ENCODE measurements around the gene THOC2. TPM values are rescaled to one million over a fixed set of nuclear protein-coding genes. Genes with fewer than 3 reads are reported as not detected.
"Not testable (repeated sequence)": the region's sequence is repeated elsewhere in the genome, so short reads cannot be mapped to it uniquely, and the experiment has no call there.

THOC2 gene
- total RNA-seq, 2 donors from 2014 or later = 25.6 to 28.6 TPM

DNA sequence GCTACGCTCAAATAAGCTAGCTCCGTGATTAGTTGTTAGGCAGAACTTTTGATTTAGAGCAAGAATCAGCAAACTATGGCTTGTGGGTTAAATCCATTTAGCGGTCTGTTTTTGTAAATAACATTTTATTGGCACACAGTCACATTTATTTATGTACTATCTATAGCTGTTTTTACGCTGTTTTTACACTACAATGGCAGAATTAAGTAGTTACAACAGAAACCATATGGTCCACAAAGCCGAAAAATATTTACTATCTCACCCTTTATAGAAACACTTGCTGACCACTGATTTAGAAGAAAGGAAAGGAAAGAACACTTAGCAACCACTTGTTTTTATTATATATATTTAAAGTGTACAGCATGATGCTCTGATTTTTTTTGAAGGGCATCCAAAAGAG, 41.1 kb downstream of the THOC2 start:
- H3K4me1 ChIP-seq = no peaks in the 10 kb centered on the region
- no peaks in the 10 kb centered on the region for H3K36me3 ChIP-seq
- no peak for DNase-seq (ENCODE audit: low spot score)
- H3K27me3 ChIP-seq = no peaks in the 10 kb centered on the region
- H3K4me3 ChIP-seq = no peak overlapping the region
- H3K9me3 ChIP-seq = no peaks in the 10 kb centered on the region
- no peak overlapping the region for H3K27ac ChIP-seq
- TF ChIP-seq, protein P1, sequence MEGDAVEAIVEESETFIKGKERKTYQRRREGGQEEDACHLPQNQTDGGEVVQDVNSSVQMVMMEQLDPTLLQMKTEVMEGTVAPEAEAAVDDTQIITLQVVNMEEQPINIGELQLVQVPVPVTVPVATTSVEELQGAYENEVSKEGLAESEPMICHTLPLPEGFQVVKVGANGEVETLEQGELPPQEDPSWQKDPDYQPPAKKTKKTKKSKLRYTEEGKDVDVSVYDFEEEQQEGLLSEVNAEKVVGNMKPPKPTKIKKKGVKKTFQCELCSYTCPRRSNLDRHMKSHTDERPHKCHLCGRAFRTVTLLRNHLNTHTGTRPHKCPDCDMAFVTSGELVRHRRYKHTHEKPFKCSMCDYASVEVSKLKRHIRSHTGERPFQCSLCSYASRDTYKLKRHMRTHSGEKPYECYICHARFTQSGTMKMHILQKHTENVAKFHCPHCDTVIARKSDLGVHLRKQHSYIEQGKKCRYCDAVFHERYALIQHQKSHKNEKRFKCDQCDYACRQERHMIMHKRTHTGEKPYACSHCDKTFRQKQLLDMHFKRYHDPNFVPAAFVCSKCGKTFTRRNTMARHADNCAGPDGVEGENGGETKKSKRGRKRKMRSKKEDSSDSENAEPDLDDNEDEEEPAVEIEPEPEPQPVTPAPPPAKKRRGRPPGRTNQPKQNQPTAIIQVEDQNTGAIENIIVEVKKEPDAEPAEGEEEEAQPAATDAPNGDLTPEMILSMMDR (IDR thresholded peaks at IDR 0.05) = no peak

DNA sequence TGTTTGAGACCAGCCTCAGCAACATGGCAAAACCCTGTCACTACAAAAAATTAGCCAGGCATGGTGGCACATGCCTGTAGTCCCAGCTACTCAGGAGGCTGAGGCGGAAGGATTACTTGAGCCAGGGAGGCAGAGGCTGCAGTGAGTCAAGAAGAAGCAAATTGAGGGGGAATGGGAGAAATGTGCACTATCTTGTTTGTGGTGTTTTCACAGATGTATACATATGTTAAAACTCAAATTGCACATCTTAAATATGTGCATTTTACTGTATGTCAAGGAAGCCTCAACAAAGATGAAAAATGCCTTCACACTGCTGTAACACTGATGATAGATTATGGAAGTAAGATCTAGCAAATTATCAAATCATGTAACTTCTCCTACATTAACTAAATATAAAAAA, 44.3 kb downstream of the THOC2 start:
- TF ChIP-seq, protein P1 (IDR thresholded peaks at IDR 0.05) = no peak

DNA sequence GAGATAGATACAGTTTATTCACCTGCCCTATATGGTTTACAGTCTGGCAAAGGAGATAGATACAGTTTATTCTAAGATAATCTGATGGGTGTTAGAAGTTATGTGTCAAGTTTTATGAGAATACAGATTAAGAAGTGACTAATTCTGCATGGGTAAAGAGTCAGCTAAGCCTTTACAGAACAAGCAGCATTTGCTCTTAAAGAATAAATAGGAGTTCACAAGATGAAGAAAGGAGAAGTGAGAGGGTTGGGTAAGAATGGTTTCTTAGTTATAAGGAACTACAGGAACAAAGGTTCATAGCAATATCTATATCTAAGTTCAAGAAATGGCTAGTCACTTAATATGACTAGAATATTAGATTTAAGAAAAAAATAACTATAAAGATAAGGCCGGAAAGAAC, 47.6 kb downstream of the THOC2 start:
- TF ChIP-seq, protein P1 (IDR thresholded peaks at IDR 0.05) = no peak
- Histone ChIP-seq H3K9me3 (no peaks in the 10 kb centered on the region), H3K27ac (no peak overlapping the region), H3K4me1 (no peaks in the 10 kb centered on the region), H3K27me3 (no peaks in the 10 kb centered on the region), H3K4me3 (no peak overlapping the region), H3K36me3 (no peaks in the 10 kb centered on the region)
- no peak for DNase-seq (ENCODE audit: low spot score)

More for the DNA sequence above, 44.3 kb downstream of the THOC2 start:
- Histone ChIP-seq H3K36me3 (no peaks in the 10 kb centered on the region), H3K9me3 (no peaks in the 10 kb centered on the region), H3K27ac (no peak overlapping the region), H3K4me3 (no peak overlapping the region), H3K27me3 (no peaks in the 10 kb centered on the region), H3K4me1 (no peaks in the 10 kb centered on the region)
- no peak for DNase-seq (ENCODE audit: low spot score)

DNA sequence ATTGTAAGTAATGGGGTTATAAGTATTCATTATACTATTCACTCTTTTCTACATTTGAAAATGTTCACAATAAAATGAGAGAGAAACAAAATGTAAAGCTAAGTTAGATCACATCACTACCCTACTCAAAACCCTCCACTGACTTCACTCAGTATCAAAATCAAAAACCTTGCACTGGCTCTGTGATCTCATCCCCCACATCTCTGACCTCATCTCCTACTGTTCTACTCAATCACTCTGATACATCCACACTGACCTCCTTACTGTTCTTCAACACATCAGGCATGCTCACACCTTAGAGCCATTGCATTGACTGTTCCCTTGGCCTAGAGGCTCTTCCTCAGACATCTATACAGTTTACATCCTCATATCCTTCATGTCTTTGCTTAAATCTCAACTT, 50.7 kb downstream of the THOC2 start:
- no peak for DNase-seq (ENCODE audit: low spot score)

DNA sequence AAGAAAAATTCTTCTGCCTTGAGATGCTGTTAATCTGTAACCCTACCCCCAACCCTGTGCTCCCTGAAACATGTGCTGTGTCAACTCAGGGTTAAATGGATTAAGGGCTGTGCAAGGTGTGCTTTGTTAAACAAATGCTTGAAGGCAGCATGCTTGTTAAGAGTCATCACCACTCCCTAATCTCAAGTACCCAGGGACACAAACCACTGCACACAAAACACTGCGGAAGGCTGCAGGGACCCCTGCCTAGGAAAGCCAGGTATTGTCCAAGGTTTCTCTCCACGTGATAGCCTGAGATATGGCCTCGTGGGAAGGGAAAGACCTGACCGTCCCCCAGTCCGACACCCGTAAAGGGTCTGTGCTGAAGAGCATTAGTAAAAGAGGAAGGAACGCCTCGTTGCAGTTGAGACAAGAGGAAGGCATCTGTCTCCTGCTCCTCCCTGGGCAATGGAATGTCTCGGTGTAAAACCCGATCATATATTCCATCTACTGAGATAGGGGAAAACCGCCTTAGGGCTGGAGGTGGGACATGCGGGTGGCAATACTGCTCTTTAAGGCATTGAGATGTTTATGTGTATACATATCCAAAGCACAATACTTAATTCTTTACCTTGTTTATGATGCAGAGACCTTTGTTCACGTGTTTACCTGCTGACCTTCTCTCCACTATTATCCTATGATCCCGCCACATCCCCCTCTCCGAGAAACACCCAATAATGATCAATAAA, 53.0 kb downstream of the THOC2 start:
- H3K27ac ChIP-seq; H3K27me3 ChIP-seq; DNase-seq (ENCODE audit: low spot score); H3K9me3 ChIP-seq; H3K4me1 ChIP-seq; H3K4me3 ChIP-seq; H3K36me3 ChIP-seq: not testable (repeated sequence)

More for the DNA sequence above, 50.7 kb downstream of the THOC2 start:
- no peaks in the 10 kb centered on the region for H3K27me3 ChIP-seq
- no peaks in the 10 kb centered on the region for H3K4me1 ChIP-seq
- no peak overlapping the region for H3K4me3 ChIP-seq
- H3K27ac ChIP-seq = no peak overlapping the region
- H3K9me3 ChIP-seq = no peaks in the 10 kb centered on the region
- TF ChIP-seq, protein P1 (IDR thresholded peaks at IDR 0.05) = no peak
- H3K36me3 ChIP-seq = no peaks in the 10 kb centered on the region

DNA sequence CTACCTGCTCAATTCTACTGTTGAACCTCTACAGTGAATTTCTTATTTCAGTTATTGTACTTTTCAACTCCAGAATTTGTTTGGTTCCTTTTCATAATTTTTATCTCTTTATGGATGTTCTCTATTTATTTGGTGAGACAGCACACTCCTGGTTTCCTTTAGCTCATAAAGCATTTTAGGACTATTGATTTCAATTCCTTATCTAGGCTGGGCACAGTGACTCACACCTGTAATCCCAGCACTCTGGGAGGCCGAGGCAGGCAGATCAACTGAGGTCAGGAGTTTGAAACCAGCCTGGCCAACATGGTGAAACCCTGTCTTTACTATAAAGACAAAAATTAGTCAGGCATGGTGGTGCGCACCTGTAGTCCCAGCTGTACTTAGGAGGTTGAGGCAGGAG, 57.7 kb downstream of the THOC2 start:
- H3K27ac ChIP-seq = no peak overlapping the region
- H3K27me3 ChIP-seq = no peaks in the 10 kb centered on the region
- no peak for DNase-seq (ENCODE audit: low spot score)
- no peaks in the 10 kb centered on the region for H3K4me1 ChIP-seq
- TF ChIP-seq, protein P1 (IDR thresholded peaks at IDR 0.05) = no peak
- H3K9me3 ChIP-seq = peaks cover 0 to 9% of the 10 kb centered on the region in 2 donors
- no peak overlapping the region for H3K4me3 ChIP-seq
- H3K36me3 ChIP-seq = peaks cover 7% of the 10 kb centered on the region
